HG03280 (cell line): ENCODE measurements around the gene KDM4B.
"Not testable (repeated sequence)": the region's sequence is repeated elsewhere in the genome, so short reads cannot be mapped to it uniquely, and the experiment has no call there.

Experiments
- ATAC-seq: cut with Tn5 transposase; IDR thresholded peaks from one replicate; pipeline ENCODE4 v1.9.1; 2021; ENCODE audit warnings: mild to moderate bottlenecking, moderate library complexity; ENCODE audit not compliant: unreplicated experiment

The KDM4B gene

GRCh38 chr19:4968462-4969291 is at the start of gene KDM4B:
TSS of gene KDM4B (plus strand) at chr19:4969113. CDS start at chr19:5032891, 63,778 bp downstream.
- ATAC-seq = peak; percentile 91

GRCh38 chr19:4922530-4923275 is 46.2 kb upstream of the KDM4B start:
- no peak for ATAC-seq

DNA sequence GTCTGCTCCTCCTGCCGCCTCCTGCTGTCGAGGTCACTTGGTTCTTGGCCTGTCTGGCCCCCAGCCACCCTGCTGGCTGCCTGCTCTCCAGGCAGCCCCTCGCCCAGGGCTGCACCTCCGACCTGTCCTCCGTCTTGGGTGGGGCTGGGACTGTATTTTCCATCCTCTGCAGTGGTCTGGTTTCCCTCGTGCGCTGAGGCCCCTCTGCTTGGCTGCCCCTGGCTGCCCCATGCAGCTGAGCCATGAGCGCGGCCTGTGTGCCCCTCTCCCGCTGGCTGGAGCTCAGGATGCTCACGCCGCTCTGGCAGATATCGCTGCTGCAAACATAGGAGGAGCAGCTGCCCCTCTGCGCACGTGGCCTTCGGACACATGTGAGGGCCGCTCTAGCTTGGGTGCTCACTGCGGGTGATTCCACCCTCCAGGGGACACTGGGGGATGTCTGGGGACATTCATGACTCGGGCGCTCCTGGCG is 45.6 kb upstream of the KDM4B start:
- no peak for ATAC-seq

DNA sequence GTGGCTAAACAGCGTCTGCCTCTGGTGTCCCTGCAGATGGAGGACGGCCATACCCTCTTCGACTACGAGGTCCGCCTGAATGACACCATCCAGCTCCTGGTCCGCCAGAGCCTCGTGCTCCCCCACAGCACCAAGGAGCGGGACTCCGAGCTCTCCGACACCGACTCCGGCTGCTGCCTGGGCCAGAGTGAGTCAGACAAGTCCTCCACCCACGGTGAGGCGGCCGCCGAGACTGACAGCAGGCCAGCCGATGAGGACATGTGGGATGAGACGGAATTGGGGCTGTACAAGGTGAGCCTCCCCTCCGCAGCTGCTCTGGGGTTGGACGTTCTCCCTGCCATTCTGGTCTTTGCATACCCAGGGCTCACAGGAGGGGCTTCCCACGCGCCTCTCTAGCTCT is 39.7 kb upstream of the KDM4B start:
- no peak for ATAC-seq

DNA sequence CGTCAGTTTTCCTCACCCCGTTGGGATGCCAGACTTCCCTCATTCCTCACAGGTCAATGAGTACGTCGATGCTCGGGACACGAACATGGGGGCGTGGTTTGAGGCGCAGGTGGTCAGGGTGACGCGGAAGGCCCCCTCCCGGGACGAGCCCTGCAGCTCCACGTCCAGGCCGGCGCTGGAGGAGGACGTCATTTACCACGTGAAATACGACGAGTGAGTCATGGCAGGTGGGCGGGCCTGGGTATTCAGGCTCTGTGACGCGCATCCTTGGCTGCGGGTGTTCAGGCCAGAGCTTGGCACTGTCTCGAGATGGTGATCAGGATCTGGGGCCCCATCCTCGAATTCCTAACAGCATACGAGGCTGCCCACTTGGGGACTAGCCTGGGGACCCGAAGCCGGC is 38.2 kb upstream of the KDM4B start:
- no peak for ATAC-seq

- ATAC-seq = no peak
These were observed 36.2 kb upstream of the KDM4B start for GRCh38 chr19:4932711-4933110.

DNA sequence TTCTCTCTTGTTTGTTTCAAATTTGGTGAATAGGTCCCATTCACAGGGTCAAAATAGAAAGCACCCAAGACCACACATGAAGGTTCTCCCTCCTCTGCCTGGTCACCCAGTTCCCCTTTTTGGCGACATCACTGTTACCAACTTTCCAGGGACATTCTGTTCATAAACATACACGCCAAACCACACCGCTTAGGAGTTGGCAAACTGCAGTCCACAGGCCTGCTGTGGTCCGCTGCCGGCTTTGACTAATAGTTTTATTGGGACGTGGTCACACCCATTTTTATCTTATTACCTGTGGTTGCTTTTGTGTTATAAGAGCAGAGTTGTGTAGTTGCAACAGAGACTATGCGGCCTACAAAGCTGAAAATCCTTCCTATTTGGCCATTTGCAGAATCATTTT is 35.4 kb upstream of the KDM4B start:
- ATAC-seq = no peak

- ATAC-seq = no peak
These were observed 33.5 kb upstream of the KDM4B start for GRCh38 chr19:4935444-4935843.

DNA sequence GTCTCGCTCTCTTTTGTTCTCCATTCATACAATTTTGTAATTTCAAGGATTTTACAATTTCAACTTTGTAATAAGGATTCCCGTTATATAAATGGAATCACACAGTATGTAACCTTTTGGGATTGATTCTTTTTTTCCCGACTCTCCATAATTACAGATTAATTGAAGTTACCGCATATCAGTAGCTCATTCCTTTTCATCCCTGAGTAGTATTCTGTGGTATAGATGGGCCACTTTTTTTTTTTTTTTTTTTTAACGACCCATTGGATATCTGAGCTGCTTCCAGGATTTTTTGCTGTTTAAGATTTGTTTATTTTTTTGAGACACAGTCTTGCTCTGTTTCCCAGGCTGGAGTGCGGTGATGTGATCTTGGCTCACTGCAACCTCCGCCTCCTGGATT is 31.9 kb upstream of the KDM4B start:
- ATAC-seq = no peak

DNA sequence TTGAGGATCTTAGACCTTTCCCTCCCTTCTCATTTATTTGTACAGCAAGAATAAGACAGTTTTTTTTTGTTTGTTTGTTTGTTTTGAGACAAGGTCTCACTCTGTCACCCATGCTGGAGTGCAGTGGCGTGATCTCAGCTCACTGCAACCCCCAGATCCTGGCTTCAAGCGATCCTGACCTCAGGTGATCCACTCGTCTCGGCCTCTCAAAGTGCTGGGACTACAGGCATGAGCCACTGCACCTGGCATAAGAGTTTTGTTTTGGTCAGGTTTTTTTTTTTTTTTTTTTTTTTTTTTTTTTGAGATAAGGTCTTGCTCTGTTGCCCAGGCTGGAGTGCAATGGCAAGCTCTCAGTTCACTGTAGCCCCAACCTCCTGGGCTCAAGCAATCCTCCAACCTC is 30.5 kb upstream of the KDM4B start:
- ATAC-seq = not testable (repeated sequence)

GRCh38 chr19:4939466-4939865 is 29.4 kb upstream of the KDM4B start:
- no peak for ATAC-seq

DNA sequence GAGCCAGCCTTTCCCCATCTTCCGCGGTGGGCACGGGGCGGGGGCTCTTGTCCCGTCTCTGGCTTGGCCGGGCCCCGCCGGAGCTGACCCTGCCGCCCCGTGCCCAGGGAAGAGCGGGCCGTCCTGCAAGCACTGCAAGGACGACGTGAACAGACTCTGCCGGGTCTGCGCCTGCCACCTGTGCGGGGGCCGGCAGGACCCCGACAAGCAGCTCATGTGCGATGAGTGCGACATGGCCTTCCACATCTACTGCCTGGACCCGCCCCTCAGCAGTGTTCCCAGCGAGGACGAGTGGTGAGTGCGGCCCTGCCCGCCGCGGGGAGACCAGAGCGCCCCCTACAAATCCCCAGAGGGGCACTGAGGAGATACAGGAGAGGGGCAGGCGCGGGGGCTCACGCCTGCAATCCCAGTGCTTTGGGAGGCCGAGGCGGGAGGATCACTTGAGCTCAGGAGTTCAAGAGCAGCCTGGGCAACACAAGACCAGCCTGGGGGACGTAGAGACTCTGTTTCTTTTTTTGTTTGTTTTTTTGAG is 27.2 kb upstream of the KDM4B start:
- not testable (repeated sequence) for ATAC-seq

DNA sequence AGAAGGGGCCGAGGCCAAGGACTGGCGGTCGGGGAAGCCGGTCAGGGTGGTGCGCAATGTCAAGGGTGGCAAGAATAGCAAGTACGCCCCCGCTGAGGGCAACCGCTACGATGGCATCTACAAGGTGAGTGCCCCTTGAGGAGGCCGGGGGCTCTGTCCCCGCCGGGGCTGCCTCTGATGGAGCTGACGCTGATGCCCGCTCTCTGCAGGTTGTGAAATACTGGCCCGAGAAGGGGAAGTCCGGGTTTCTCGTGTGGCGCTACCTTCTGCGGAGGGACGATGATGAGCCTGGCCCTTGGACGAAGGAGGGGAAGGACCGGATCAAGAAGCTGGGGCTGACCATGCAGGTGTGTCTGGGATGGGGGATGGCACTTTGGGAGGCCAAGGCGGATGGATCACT is 18.3 kb upstream of the KDM4B start:
- ATAC-seq = not testable (repeated sequence)

- ATAC-seq = no peak
These were observed 17.3 kb upstream of the KDM4B start for GRCh38 chr19:4951656-4952055.

- ATAC-seq = no peak
These were observed 16.0 kb upstream of the KDM4B start for GRCh38 chr19:4952945-4953344.

- not testable (repeated sequence) for ATAC-seq
These were observed 14.4 kb upstream of the KDM4B start for GRCh38 chr19:4954320-4955149.

GRCh38 chr19:4955274-4955673 is 13.6 kb upstream of the KDM4B start:
- ATAC-seq = no peak

DNA sequence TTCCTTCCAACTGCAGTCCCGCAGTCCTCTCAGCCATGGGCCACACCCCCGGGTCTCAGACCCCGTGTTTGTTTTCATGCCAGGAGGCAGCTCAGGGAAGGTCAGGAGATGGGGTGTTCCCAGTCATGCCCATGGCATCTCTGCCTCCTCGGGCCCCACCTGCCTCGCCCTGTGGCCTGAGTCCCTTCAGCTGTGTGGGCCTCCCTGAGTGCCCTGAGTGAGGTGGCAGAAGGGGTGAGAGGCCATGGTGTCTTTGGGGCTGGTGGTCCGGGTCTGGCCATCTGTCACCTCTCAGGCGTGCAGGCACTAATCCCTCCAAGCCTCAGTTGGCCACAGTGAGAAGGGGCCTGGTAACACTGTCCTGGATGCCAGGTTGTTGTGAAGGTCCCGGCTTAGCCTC is 10.9 kb upstream of the KDM4B start:
- ATAC-seq = no peak

GRCh38 chr19:4962085-4962619 is 6.8 kb upstream of the KDM4B start:
- ATAC-seq = no peak

GRCh38 chr19:4965061-4965460 is 3.9 kb upstream of the KDM4B start:
- ATAC-seq = no peak

- no peak for ATAC-seq
These were observed 2.3 kb upstream of the KDM4B start for GRCh38 chr19:4966591-4966990.
